Fibroblast of lung (primary cell): Measurements from ENCODE around the gene CD86. TPM values are rescaled to one million over a fixed set of nuclear protein-coding genes. Genes with fewer than 3 reads are reported as not detected.

Source experiments
- DNase-seq, 2 donors: peaks; one replicate each; pipeline versions ENCODE4 v3.0.0 to v3.0.0-alpha.2; 2010; ENCODE audit warnings: low read depth in 2 of 2
- H2AFZ ChIP-seq: 2 replicates; pipeline ENCODE4 v1.5.1; 2012; ENCODE audit warnings: low read length, control low read depth, inconsistent platforms
- H3K27ac ChIP-seq: 2 replicates; pipeline ENCODE4 v1.5.1; 2011; ENCODE audit warnings: low read length, control low read depth; ENCODE audit not compliant: insufficient read depth
- H3K27me3 ChIP-seq: 2 replicates; pipeline ENCODE4 v1.5.1; 2011; ENCODE audit warnings: mild to moderate bottlenecking, low read length; ENCODE audit not compliant: control insufficient read depth, insufficient read depth
- H3K36me3 ChIP-seq: 2 replicates; pipeline ENCODE4 v1.5.1; 2011; ENCODE audit warnings: low read length; ENCODE audit not compliant: control insufficient read depth, insufficient read depth
- H3K4me1 ChIP-seq: 2 replicates; pipeline ENCODE4 v1.5.1; 2011; ENCODE audit warnings: low read length; ENCODE audit not compliant: control insufficient read depth, insufficient read depth; ENCODE audit errors: extremely low read depth
- H3K4me2 ChIP-seq: 2 replicates; pipeline ENCODE4 v1.5.1; 2011; ENCODE audit warnings: low read length, control low read depth; ENCODE audit not compliant: insufficient read depth; ENCODE audit errors: extremely low read depth
- H3K4me3 ChIP-seq, 4 experiments: fragments of 200-600 bp in 1 of 4; sonication (generic) in 1 of 4; replicated peaks in 1 of 4; 2 replicates each; pipeline ENCODE4 v1.5.1; 2011 to 2016; ENCODE audit warnings: low read length in 4 of 4, low read depth in 3 of 4, mild to moderate bottlenecking in 3 of 4, control low read depth in 2 of 4, inconsistent platforms in 1 of 4, mixed read lengths in 1 of 4; ENCODE audit not compliant: insufficient read depth in 1 of 4; ENCODE audit errors: control extremely low read depth in 1 of 4
- H3K79me2 ChIP-seq: 2 replicates; pipeline ENCODE4 v1.5.1; 2012; ENCODE audit warnings: mild to moderate bottlenecking, low read length, inconsistent platforms; ENCODE audit not compliant: control insufficient read depth, insufficient read depth
- H3K9ac ChIP-seq: 2 replicates; pipeline ENCODE4 v1.5.1; 2011; ENCODE audit warnings: mild to moderate bottlenecking, low read length, control low read depth; ENCODE audit not compliant: insufficient read depth
- H3K9me3 ChIP-seq: 2 replicates; pipeline ENCODE4 v1.5.1; 2012; ENCODE audit warnings: low read depth, low read length; ENCODE audit not compliant: control insufficient read depth, insufficient read depth
- H4K20me1 ChIP-seq: 2 replicates; pipeline ENCODE4 v1.5.1; 2011; ENCODE audit warnings: low read length; ENCODE audit not compliant: control insufficient read depth, insufficient read depth; ENCODE audit errors: extremely low read depth
- CTCF ChIP-seq, 2 donors: IDR thresholded peaks in 1 of 2; conservative IDR thresholded peaks in 1 of 2; 1 replicate in 1 of 2; 2 replicates in 1 of 2; pipeline ENCODE4 v1.5.1; 2011 to 2012; ENCODE audit warnings: low read length in 2 of 2, control low read depth in 1 of 2, inconsistent platforms in 1 of 2, low read depth in 1 of 2, mild to moderate bottlenecking in 1 of 2
- EZH2 ChIP-seq: IDR thresholded peaks from 2 replicates; pipeline ENCODE4 v1.5.1; 2012; ENCODE audit warnings: low read length, control low read depth, mild to moderate bottlenecking; ENCODE audit errors: missing control alignments
- polyA plus RNA-seq, 2 donors: library from polyadenylated mRNA; depleted of rRNA in 1 of 2; stranded (reverse) in 1 of 2; unstranded in 1 of 2; fragments of >200 nt; gene quantifications; 2 replicates each; pipeline ENCODE4 v1.2.1, GENCODE V29; 2011 to 2012; ENCODE audit warnings: missing spikeins in 1 of 2
- total RNA-seq: library from RNA; depleted of rRNA; stranded (reverse); fragments of >200 nt; gene quantifications from 2 replicates; pipeline ENCODE4 v1.2.1, GENCODE V29; 2014

CD86 gene
- total and polyA plus RNA-seq, 2 donors (not counting 1 experiment from before 2014, with no cell fraction given), result not detected

DNA sequence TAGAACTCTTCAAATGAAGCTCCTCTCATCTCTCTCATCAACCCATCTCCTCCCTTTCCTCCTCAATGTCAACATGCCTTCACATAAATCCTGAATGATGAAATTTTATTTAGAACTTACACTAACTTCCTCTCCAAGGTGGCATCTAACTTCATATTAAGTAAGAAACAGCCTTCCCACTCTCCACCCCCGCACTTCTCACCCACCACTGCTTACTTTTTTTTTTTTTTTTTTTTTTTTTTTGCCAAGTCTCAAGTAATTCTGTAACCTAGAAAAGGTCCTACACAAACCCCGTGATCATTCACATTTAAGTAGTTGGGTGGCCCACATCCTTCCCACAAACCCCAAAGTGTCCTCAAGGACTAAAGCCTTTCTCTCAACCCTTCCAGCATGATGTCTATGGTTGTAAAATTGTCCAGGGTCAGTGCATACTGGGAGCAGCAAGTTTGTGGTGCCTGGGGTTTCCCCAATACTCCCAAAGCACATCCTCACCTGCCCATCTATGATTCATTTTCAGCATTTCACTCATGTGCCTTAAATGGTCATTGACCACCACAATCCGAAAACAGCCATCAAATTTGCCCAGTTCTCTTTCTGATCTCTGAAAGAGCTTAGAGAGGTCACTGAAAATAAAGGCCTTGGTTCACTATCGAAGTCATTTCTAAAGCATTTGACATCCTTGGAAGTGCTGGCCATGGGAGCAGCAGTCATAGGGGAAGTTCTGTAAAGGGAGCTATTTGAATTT is 47.2 kb downstream of the CD86 start:
- no peak for TF ChIP-seq CTCF (conservative IDR thresholded peaks at IDR 0.05 in 1 of 2, IDR thresholded peaks at IDR 0.05 in 1 of 2; ENCODE audit: low read depth in 1 of 2, low read length in 2 of 2)

DNA sequence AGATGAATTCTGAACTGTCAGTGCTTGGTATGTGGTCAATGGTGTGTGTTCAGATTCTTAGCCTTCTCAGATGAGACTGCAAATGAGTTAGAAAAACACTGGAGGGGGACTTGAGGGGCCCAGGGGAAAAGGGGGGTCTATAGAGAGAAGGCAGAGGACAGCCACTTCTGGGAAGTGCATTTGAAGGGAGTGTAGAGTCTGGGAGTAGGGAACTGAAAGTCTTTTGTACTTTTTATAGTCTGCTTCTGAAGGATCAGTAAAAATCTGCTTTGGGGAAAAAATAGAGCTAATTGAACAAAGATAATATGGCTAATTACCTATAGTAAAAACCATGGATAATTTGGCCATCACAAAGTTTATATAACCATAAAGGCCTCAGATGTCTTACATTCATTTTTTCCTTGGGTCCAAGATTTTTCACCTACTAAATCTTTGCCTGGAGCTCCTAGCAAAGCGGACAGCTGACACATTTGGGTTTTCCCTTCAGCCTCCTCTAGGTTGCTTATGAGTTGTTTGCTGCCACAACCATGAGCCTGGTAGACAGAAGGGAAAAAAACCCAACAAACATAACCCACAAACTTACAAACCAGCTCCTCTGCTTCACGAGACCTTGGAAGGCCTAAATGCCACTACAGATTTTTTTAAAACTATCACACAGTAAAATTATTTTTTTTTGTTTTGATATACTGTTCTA is 48.8 kb downstream of the CD86 start:
- Histone ChIP-seq H3K9ac (no peak overlapping the region), H3K4me1 (no peaks in the 10 kb centered on the region), H3K79me2 (no peaks in the 10 kb centered on the region), H3K4me2 (no peak overlapping the region), H4K20me1 (no peaks in the 10 kb centered on the region), H3K4me3 (no peak overlapping the region), H3K9me3 (no peaks in the 10 kb centered on the region), H3K27me3 (no peaks in the 10 kb centered on the region), H2AFZ (no peak overlapping the region), H3K36me3 (no peaks in the 10 kb centered on the region), H3K27ac (no peak overlapping the region)
- no peak for DNase-seq
- TF ChIP-seq EZH2, result no peak
- TF ChIP-seq CTCF (conservative IDR thresholded peaks at IDR 0.05 in 1 of 2, IDR thresholded peaks at IDR 0.05 in 1 of 2; ENCODE audit: low read depth in 1 of 2, low read length in 2 of 2), result no peak

More for the DNA sequence above, 47.2 kb downstream of the CD86 start:
- Histone ChIP-seq H2AFZ (no peak overlapping the region), H3K36me3 (no peaks in the 10 kb centered on the region), H3K4me2 (no peak overlapping the region), H3K4me1 (no peaks in the 10 kb centered on the region), H3K4me3 (no peak overlapping the region), H3K9me3 (no peaks in the 10 kb centered on the region), H3K9ac (no peak overlapping the region), H3K79me2 (no peaks in the 10 kb centered on the region), H3K27me3 (no peaks in the 10 kb centered on the region), H3K27ac (no peak overlapping the region), H4K20me1 (no peaks in the 10 kb centered on the region)
- DNase-seq, result no peak

DNA sequence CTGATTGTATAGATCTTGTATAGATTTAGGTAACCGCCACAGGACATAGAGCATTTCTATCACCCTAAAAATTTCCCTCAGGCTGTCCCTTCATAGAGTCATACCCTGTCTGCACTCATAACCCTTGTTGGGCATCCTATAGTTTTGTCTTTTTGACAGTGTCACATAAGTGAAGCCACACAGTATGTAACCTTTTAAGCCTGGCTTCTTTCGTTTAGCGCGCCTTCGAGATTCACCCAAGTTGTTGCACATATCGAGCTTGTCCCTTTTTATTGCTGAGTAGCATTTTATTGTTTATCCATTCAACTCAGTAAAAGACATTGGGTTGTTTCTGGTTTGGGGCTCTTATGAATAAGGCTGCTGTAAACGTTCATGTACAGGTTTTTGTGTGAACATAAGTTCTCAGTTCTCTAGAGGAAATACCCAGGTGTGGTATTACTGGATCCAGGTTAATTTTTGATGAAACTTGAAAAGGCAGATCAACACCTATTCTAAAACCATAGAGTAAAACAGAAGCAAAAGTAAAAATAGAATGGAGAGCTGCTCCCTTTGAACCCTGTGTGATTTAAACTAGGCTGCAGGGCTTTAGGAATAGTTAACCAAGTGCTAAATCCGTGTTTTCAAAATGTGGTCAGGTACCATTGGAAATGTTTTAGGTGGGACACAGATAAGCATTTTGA is 49.5 kb downstream of the CD86 start:
- H3K27ac ChIP-seq, result no peak overlapping the region
- no peaks in the 10 kb centered on the region for H3K36me3 ChIP-seq
- TF ChIP-seq CTCF (conservative IDR thresholded peaks at IDR 0.05 in 1 of 2, IDR thresholded peaks at IDR 0.05 in 1 of 2; ENCODE audit: low read depth in 1 of 2, low read length in 2 of 2) (no peak), EZH2 (no peak)

More for the DNA sequence above, 49.5 kb downstream of the CD86 start:
- H3K27me3 ChIP-seq, result no peaks in the 10 kb centered on the region
- no peaks in the 10 kb centered on the region for H3K79me2 ChIP-seq
- H3K4me1 ChIP-seq, result no peaks in the 10 kb centered on the region
- no peaks in the 10 kb centered on the region for H4K20me1 ChIP-seq
- no peak overlapping the region for H3K9ac ChIP-seq
- H3K9me3 ChIP-seq, result no peaks in the 10 kb centered on the region
- H3K4me3 ChIP-seq, result no peak overlapping the region
- no peak for DNase-seq
- no peak overlapping the region for H2AFZ ChIP-seq
- no peak overlapping the region for H3K4me2 ChIP-seq
